Brain microvascular endothelial cell (primary cell): ENCODE results near the gene RELL1.
A peak's percentile ranks its signal among the peaks of the same experiment; 100 is the strongest.
"Not testable (repeated sequence)": the region's sequence is repeated elsewhere in the genome, so short reads cannot be mapped to it uniquely, and the experiment has no call there.

ENCODE experiments used
- DNase-seq: peaks from one replicate; pipeline ENCODE4 v3.0.0-alpha.2; 2020
- H3K27ac ChIP-seq: fragments of 250-450 bp; sonication (Bioruptor Pico); 2 replicates; pipeline ENCODE4 v1.5.1; 2020; ENCODE audit warnings: mild to moderate bottlenecking, moderate library complexity
- H3K27me3 ChIP-seq: fragments of 250-450 bp; sonication (Bioruptor Pico); replicated peaks from 2 replicates; pipeline ENCODE4 v1.5.1; 2020; ENCODE audit warnings: mild to moderate bottlenecking
- H3K36me3 ChIP-seq: fragments of 250-450 bp; sonication (Bioruptor Pico); replicated peaks from 2 replicates; pipeline ENCODE4 v1.5.1; 2020; ENCODE audit warnings: mild to moderate bottlenecking
- H3K4me3 ChIP-seq: 2 replicates; pipeline ENCODE4 v1.5.1; 2011; ENCODE audit warnings: low read depth, mild to moderate bottlenecking, control low read depth, low read length, moderate library complexity
- CTCF ChIP-seq: IDR thresholded peaks from 2 replicates; pipeline ENCODE4 v1.5.1; 2011; ENCODE audit warnings: low read depth, mild to moderate bottlenecking, moderate library complexity, low read length, control low read depth, inconsistent platforms; ENCODE audit errors: missing control alignments
- in situ Hi-C: cut with HindIII; loops from 2 replicates; pipeline ENCODE4 v1.10.0; 2017; ENCODE audit warnings: low sequenced_read_pairs, low pct_ligation_motif_present

The RELL1 gene

GRCh38 chr4:37670249-37670648 is 15.9 kb downstream of the RELL1 start:
- no peaks in the 10 kb centered on the region for H3K27me3 ChIP-seq
- H3K36me3 ChIP-seq = no peaks in the 10 kb centered on the region
- no peak overlapping the region for H3K27ac ChIP-seq
- in situ Hi-C loops = no loop called here
- TF ChIP-seq CTCF = no peak
- DNase-seq = no peak
- no peak overlapping the region for H3K4me3 ChIP-seq

- H3K27me3 ChIP-seq = not testable (repeated sequence)
Observed at GRCh38 chr4:37669124-37669523, 17.1 kb downstream of the RELL1 start.

DNA sequence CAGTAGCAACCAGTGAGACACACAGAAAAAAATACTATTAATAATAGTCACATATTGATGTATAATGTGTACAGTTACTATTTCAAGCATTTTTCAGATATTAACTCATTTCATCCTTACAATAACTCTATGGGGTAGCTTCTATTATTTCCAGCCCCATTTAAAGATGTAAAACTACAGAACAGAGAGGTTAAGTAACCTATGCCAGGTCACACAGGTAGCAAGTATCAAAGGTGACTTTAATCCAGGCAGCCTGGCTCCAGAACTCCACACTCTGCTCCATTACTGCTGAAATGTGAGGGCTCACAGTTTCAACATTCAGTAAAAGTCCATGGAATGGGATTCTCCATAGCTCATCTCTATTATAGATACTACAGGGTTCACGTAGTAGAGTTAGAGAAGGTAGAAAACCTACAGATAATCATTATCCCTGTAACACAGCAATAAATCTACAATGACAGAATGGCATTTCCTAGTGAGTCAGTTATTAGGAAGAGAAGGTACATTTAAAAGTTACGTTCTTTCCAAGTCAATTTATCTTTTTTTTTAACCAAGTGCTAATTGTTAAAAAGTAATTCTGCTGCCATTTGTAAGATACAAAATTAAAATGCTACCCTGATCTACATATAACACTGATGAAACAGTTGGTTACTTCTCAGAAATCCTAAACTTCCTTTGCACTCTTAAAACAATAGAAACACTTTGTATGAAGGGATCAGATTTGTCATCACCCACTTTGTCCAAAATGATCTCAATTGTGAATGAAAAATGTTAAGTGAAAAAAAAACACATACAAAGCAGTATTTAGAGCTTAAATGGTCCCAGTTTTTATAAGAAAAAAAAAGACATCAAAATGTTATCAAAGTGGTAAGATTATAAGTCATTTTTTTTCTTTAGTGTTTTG is 18.7 kb downstream of the RELL1 start:
- peak overlapping the region; percentile 50 for H3K27ac ChIP-seq
- in situ Hi-C loops = no loop called here
- H3K36me3 ChIP-seq = no peaks in the 10 kb centered on the region

More at GRCh38 chr4:37669124-37669523, 17.1 kb downstream of the RELL1 start:
- H3K4me3 ChIP-seq, H3K27ac ChIP-seq, H3K36me3 ChIP-seq, in situ Hi-C loops, DNase-seq: not testable (repeated sequence)

DNA sequence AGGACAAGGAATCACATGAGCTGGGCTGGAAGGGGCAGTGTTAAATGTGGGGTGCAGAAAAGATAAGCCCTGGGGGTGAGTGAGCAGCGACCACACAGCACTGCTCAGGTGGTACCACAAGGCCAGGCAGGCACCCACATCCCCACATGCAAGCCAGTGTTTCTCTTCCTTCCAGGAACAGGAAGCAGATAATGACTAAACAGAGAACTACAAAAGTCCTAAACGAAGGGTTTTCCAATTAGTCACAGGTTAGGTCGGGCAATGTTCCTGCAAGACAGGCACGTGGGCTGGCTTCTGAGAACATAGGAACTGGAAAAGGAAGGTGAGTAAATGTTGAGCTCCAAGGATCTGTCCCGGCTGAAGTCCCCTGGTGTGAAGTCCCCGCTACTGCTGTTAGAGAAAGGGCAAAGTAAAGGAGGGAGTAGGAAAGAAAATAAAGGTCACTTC is 19.5 kb downstream of the RELL1 start:
- in situ Hi-C loops = no loop called here
- Histone ChIP-seq H3K27me3 (no peaks in the 10 kb centered on the region), H3K27ac (peak overlapping the region; percentile 50), H3K4me3 (no peak overlapping the region), H3K36me3 (no peaks in the 10 kb centered on the region)
- DNase-seq = peak; percentile 86
- TF ChIP-seq CTCF = peak; percentile 56

More for the DNA sequence above, 18.7 kb downstream of the RELL1 start:
- DNase-seq = no peak
- TF ChIP-seq CTCF = no peak
- Histone ChIP-seq H3K27me3 (no peaks in the 10 kb centered on the region), H3K4me3 (no peak overlapping the region)

- in situ Hi-C loops = no loop called here
- no peak for DNase-seq
- Histone ChIP-seq H3K36me3 (no peaks in the 10 kb centered on the region), H3K4me3 (no peak overlapping the region), H3K27me3 (no peaks in the 10 kb centered on the region), H3K27ac (no peak overlapping the region)
- TF ChIP-seq CTCF = no peak
Observed at GRCh38 chr4:37665333-37666320, 20.5 kb downstream of the RELL1 start.

GRCh38 chr4:37664696-37665095 is 21.5 kb downstream of the RELL1 start:
- TF ChIP-seq CTCF = no peak
- in situ Hi-C loops = no loop called here
- H3K36me3 ChIP-seq = no peaks in the 10 kb centered on the region
- H3K27ac ChIP-seq = no peak overlapping the region
- no peak overlapping the region for H3K4me3 ChIP-seq
- no peaks in the 10 kb centered on the region for H3K27me3 ChIP-seq
- peak; percentile 14 for DNase-seq
